Activated CD4-positive, alpha-beta T cell treated with anti-CD3 and anti-CD28 coated beads for 24 hours (primary cell): ENCODE data around the gene HELZ2.

ENCODE experiments used
- DNase-seq, 2 donors: peaks; one replicate each; pipeline ENCODE4 v3.0.0-alpha.2; 2020; ENCODE audit warnings: low read depth in 2 of 2

The HELZ2 gene

GRCh38 chr20:63552481-63553249 lies 21.4 kb downstream of the HELZ2 start:
- DNase-seq, result no peak

- DNase-seq, result no peak
Measured at GRCh38 chr20:63551068-63551467, 23.0 kb downstream of the HELZ2 start.

- DNase-seq, result no peak
Measured at GRCh38 chr20:63549679-63550282, 24.3 kb downstream of the HELZ2 start.

GRCh38 chr20:63549019-63549418 lies 25.0 kb downstream of the HELZ2 start:
- no peak for DNase-seq

- DNase-seq, result no peak
Measured at GRCh38 chr20:63548542-63548941, 25.5 kb downstream of the HELZ2 start.

- no peak for DNase-seq
Measured at GRCh38 chr20:63547725-63548480, 26.1 kb downstream of the HELZ2 start, which contains the start of gene SRMS. Gene SRMS (minus strand): TSS chr20:63547749. CDS start chr20:63547463, 286 bp downstream.

- no peak for DNase-seq
Measured at GRCh38 chr20:63546956-63547724, 26.9 kb downstream of the HELZ2 start.

GRCh38 chr20:63546256-63546955 lies 27.6 kb downstream of the HELZ2 start:
- DNase-seq, result no peak

GRCh38 chr20:63545814-63546213 lies 28.2 kb downstream of the HELZ2 start:
- no peak for DNase-seq

GRCh38 chr20:63544958-63545516 lies 29.0 kb downstream of the HELZ2 start:
- DNase-seq, result no peak

- DNase-seq, result no peak
Measured at GRCh38 chr20:63544241-63544957, 29.6 kb downstream of the HELZ2 start.

- DNase-seq, result no peak
Measured at GRCh38 chr20:63543733-63544132, 30.3 kb downstream of the HELZ2 start.

GRCh38 chr20:63543131-63543530 lies 30.9 kb downstream of the HELZ2 start:
- DNase-seq, result no peak

GRCh38 chr20:63542696-63543095 lies 31.3 kb downstream of the HELZ2 start:
- no peak for DNase-seq

GRCh38 chr20:63542031-63542559 lies 31.9 kb downstream of the HELZ2 start:
- no peak for DNase-seq

- DNase-seq, result no peak
Measured at GRCh38 chr20:63541371-63541770, 32.7 kb downstream of the HELZ2 start.

GRCh38 chr20:63540417-63541186 lies 33.4 kb downstream of the HELZ2 start:
- no peak for DNase-seq

GRCh38 chr20:63539441-63540370 lies 34.3 kb downstream of the HELZ2 start:
- no peak for DNase-seq
